K562 (cell line): ENCODE results near the gene BPHL. TPM values are rescaled to one million over a fixed set of nuclear protein-coding genes. Genes with fewer than 3 reads are reported as not detected.
A peak's percentile ranks its signal among the peaks of the same experiment; 100 is the strongest.

ENCODE experiments used
- ATAC-seq: fragments of 200-7000 bp; cut with Tn5 transposase; 3 replicates; pipeline ENCODE4 v1.9.1; 2020; ENCODE audit warnings: moderate library complexity
- BruUV-seq: library from RNA; stranded (reverse); fragments of 400-500 nt; replicated peaks from 2 replicates; lab custom pipeline; 2021; lab: Mats Ljungman, UMichigan
- CTCF ChIA-PET: fragments of 300-600 bp; formaldehyde crosslinking; extraction: SDS; loops from one replicate; lab custom pipeline; 2021; ENCODE audit warnings: low intra/inter-chr PET ratio; lab: Yijun Ruan, JAX
- POLR2A ChIA-PET: fragments of 300-600, 350-650 bp; sonication (Branson Sonifier 250); formaldehyde crosslinking; extraction: SDS; loops from one replicate; lab custom pipeline; 2021; ENCODE audit warnings: antibody characterized with exemption, inconsistent platforms; lab: Yijun Ruan, JAX
- DNase-seq, 4 experiments: peaks; one replicate each; pipeline versions ENCODE4 v3.0.0 to v3.0.0-alpha.2; 2011 to 2018; ENCODE audit warnings: low spot score in 3 of 4, mixed read lengths in 3 of 4; ENCODE audit errors: extremely low read depth in 1 of 4
- FAIRE-seq: peaks from 2 replicates; lab custom pipeline; 2011; peaks lifted over from hg19 to GRCh38; lab: Jason Lieb, UNC
- H2AFZ ChIP-seq: 2 replicates; pipeline ENCODE4 v1.6.0; 2011; ENCODE audit warnings: low read depth, low read length, control low read depth, inconsistent platforms
- H3K27ac ChIP-seq: fragments of 200-600 bp; 3 replicates; pipeline ENCODE4 v1.8.0; 2011; ENCODE audit warnings: low read depth, mild to moderate bottlenecking, control low read depth, inconsistent platforms, low read length, moderate library complexity, mixed read lengths; ENCODE audit errors: extremely low read depth
- H3K27me3 ChIP-seq, 2 experiments: fragments of 300-600 bp in 1 of 2; 2 replicates in 1 of 2; 3 replicates in 1 of 2; pipeline versions ENCODE4 v1.6.0 to v1.8.0; 2011; ENCODE audit warnings: inconsistent platforms in 2 of 2, low read length in 2 of 2, mild to moderate bottlenecking in 1 of 2, mixed read lengths in 1 of 2, moderate library complexity in 1 of 2; ENCODE audit not compliant: control insufficient read depth in 2 of 2, insufficient read depth in 2 of 2
- H3K36me3 ChIP-seq: fragments of 300-600 bp; 3 replicates; pipeline ENCODE4 v1.8.0; 2011; ENCODE audit warnings: mild to moderate bottlenecking, low read length, inconsistent platforms; ENCODE audit not compliant: control insufficient read depth, insufficient read depth
- H3K4me1 ChIP-seq, 2 experiments: fragments of 200-600 bp in 1 of 2; replicated peaks in 1 of 2; 2 replicates in 1 of 2; 3 replicates in 1 of 2; pipeline versions ENCODE4 v1.5.1 to v1.8.0; 2011; ENCODE audit warnings: inconsistent platforms in 2 of 2, low read length in 2 of 2, mild to moderate bottlenecking in 1 of 2, mixed read lengths in 1 of 2, moderate library complexity in 1 of 2; ENCODE audit not compliant: control insufficient read depth in 2 of 2, insufficient read depth in 2 of 2
- H3K4me2 ChIP-seq: 2 replicates; pipeline ENCODE4 v1.6.1; 2011; ENCODE audit warnings: low read length, control low read depth, inconsistent platforms, mixed read lengths; ENCODE audit not compliant: insufficient read depth
- H3K4me3 ChIP-seq: fragments of 200-600 bp; sonication (generic), shearing (Covaris generic); 2 replicates; pipeline ENCODE4 v1.5.1; 2016; ENCODE audit warnings: control low read depth, inconsistent platforms
- H3K79me2 ChIP-seq: fragments of 200-600 bp; 3 replicates; pipeline ENCODE4 v1.8.0; 2011; ENCODE audit warnings: low read length, inconsistent platforms; ENCODE audit not compliant: control insufficient read depth, insufficient read depth
- H3K9ac ChIP-seq, 2 experiments: 2 replicates each; pipeline versions ENCODE4 v1.6.0 to v1.6.1; 2011; ENCODE audit warnings: low read depth in 2 of 2, low read length in 2 of 2, control low read depth in 1 of 2, inconsistent platforms in 1 of 2, mild to moderate bottlenecking in 1 of 2, mixed read lengths in 1 of 2; ENCODE audit not compliant: insufficient read depth in 1 of 2
- H3K9me1 ChIP-seq: one replicate; pipeline ENCODE4 v1.6.0; 2011; ENCODE audit warnings: inconsistent platforms, mild to moderate bottlenecking, low read length, moderate library complexity; ENCODE audit not compliant: control insufficient read depth, insufficient read depth
- H3K9me3 ChIP-seq: replicated peaks from 2 replicates; pipeline ENCODE4 v1.5.1; 2011; ENCODE audit warnings: low read depth, low read length, inconsistent platforms; ENCODE audit not compliant: control insufficient read depth, insufficient read depth
- H4K20me1 ChIP-seq: replicated peaks from 2 replicates; pipeline ENCODE4 v1.6.1; 2011; ENCODE audit warnings: low read length, inconsistent platforms, mixed read lengths; ENCODE audit not compliant: control insufficient read depth, insufficient read depth
- ARID1B ChIP-seq: fragments of 450-650 bp; IDR thresholded peaks from 2 replicates; pipeline ENCODE4 v1.6.1; 2016; ENCODE audit warnings: antibody characterized with exemption, mild to moderate bottlenecking, inconsistent platforms
- C11orf30 ChIP-seq: fragments of 450-650 bp; IDR thresholded peaks from 2 replicates; pipeline ENCODE4 v1.6.1; 2016; ENCODE audit warnings: low read depth, mild to moderate bottlenecking
- DACH1 ChIP-seq: fragments of 450-650 bp; IDR thresholded peaks from 2 replicates; pipeline ENCODE4 v1.6.1; 2018; ENCODE audit not compliant: partially characterized antibody
- DMBX1 ChIP-seq: fragments of 250-450 bp; sonication (Bioruptor Pico); IDR thresholded peaks from 2 replicates; pipeline ENCODE4 v1.8.0; 2022; ENCODE audit warnings: inconsistent platforms, mild to moderate bottlenecking, moderate library complexity, borderline replicate concordance
- FOXO4 ChIP-seq: fragments of 450-650 bp; formaldehyde crosslinking; IDR thresholded peaks from 2 replicates; pipeline ENCODE4 v1.4.0; 2020; ENCODE audit warnings: mild to moderate bottlenecking, moderate library complexity
- HNRNPL ChIP-seq: fragments of 200-400 bp; formaldehyde crosslinking; IDR thresholded peaks from 2 replicates; pipeline ENCODE4 v1.6.1; 2017; ENCODE audit warnings: low read depth, mild to moderate bottlenecking, low read length
- KHSRP ChIP-seq: fragments of 450-650 bp; IDR thresholded peaks from 2 replicates; pipeline ENCODE4 v1.6.1; 2017
- PKNOX1 ChIP-seq: fragments of 450-650 bp; IDR thresholded peaks from 2 replicates; pipeline ENCODE4 v1.6.1; 2016
- TBL1XR1 ChIP-seq, 2 experiments: IDR thresholded peaks; 2 replicates each; pipeline ENCODE4 v1.6.1; 2012; ENCODE audit warnings: improper control_type of control experiment in 2 of 2, low read length in 2 of 2, mild to moderate bottlenecking in 1 of 2
- UBTF ChIP-seq, 2 experiments: IDR thresholded peaks; 2 replicates each; pipeline ENCODE4 v1.6.1; 2012; ENCODE audit warnings: improper control_type of control experiment in 2 of 2, low read depth in 2 of 2, low read length in 2 of 2, borderline replicate concordance in 1 of 2
- ZBTB7A ChIP-seq: IDR thresholded peaks from 2 replicates; pipeline ENCODE4 v1.6.1; 2011; ENCODE audit warnings: low read depth, mild to moderate bottlenecking, low read length, moderate library complexity, borderline replicate concordance; ENCODE audit not compliant: control insufficient read depth
- ZNF217 ChIP-seq: sonication (generic); formaldehyde crosslinking; IDR thresholded peaks from 2 replicates; pipeline ENCODE4 v1.8.0; 2022; ENCODE audit warnings: mild to moderate bottlenecking, missing genetic modification reagents
- WGBS: fragments of 100-300 bp; shearing (Covaris generic); methylation state at CpG from one replicate; pipeline ENCODE4 v1.1.6; 2016; ENCODE audit warnings: low coverage, mixed read lengths; ENCODE audit not compliant: insufficient coverage; ENCODE audit errors: missing lambda C conversion rate; 5-methylcytosine and 5-hydroxymethylcytosine counted together
- in situ Hi-C: fragments of 300-500 bp; cut with MboI; formaldehyde crosslinking; loops from 4 replicates; pipeline ENCODE4 v1.15.0; 2018; ENCODE audit warnings: inconsistent platforms, mixed read lengths
- intact Hi-C: fragments of 100-400 bp; cut with micrococcal nuclease; formaldehyde crosslinking; loops from 2 replicates; pipeline ENCODE4 v1.14.2; 2022
- polyA plus RNA-seq, 8 experiments: library from polyadenylated mRNA; depleted of rRNA in 4 of 8; stranded (reverse) in 5 of 8; unstranded in 3 of 8; fragments of >200 nt; fragmentation: Nextera tagmentation in 2 of 8; fragmentation: Illumina TruSeq in 1 of 8; extraction: Ambion mirVana in 2 of 8; extraction: Trizol in 1 of 8; gene quantifications; 2 replicates each; pipeline versions ENCODE4 v1.2.1 to v1.2.3, GENCODE V29; 2011 to 2014; ENCODE audit warnings: inconsistent platforms in 1 of 8, missing spikeins in 1 of 8
- total RNA-seq, 7 experiments: library from RNA; depleted of rRNA in 6 of 7; stranded (reverse); fragments of >200 nt in 6 of 7; fragmentation: Illumina TruSeq in 2 of 7; extraction: Trizol in 2 of 7; gene quantifications; 2 replicates each; pipeline versions ENCODE4 v1.2.1 to v1.2.3, GENCODE V29; 2011 to 2021; ENCODE audit warnings: low replicate concordance in 1 of 7

BPHL gene
- total and polyA plus RNA-seq, 9 of the 15 experiments (the other 6 are each of a cell fraction or from before 2014, with no cell fraction given), result 3.5 to 17.4 (median 8.2) TPM

- TF ChIP-seq ARID1B, result peak; percentile 64; the same call in 1 of the 2 replicates
- 0 out of 2 replicates have a peak, but pooled peaks have one; percentile 53 for TF ChIP-seq FOXO4 (CRISPR knock-in tag)
- peak; percentile 93 for TF ChIP-seq C11orf30
- TF ChIP-seq, all 486 proteins: peak for 89
These were observed 43.6 kb downstream of the BPHL start (continued) for GRCh38 chr6:3162067-3162497.

GRCh38 chr6:3162565-3163247 is 44.2 kb downstream of the BPHL start:
- peaks cover 26% of the 10 kb centered on the region for H3K79me2 ChIP-seq
- ATAC-seq, result peak; percentile 79
- peaks cover 33 to 76% of the 10 kb centered on the region in 2 experiments for H3K4me1 ChIP-seq
- under 1% methylated on average over 48 of the region's 74 CpGs for WGBS
- H3K9me1 ChIP-seq, result no peaks in the 10 kb centered on the region
- H3K9ac ChIP-seq, result peak overlapping the region; percentile 96 to 98
- BruUV-seq, result TSS peak; percentile 94
- no peaks in the 10 kb centered on the region for H4K20me1 ChIP-seq
- CTCF ChIA-PET, result interaction anchor here (0.7 kb wide), 1 partner anchor 13 kb away, joined by 4 read pairs; no protein-coding TSS in a partner anchor
- H3K27ac ChIP-seq, result peak overlapping the region; percentile 98
- in situ Hi-C loops, result no loop called here
- peak overlapping the region; percentile 86 for H2AFZ ChIP-seq
- H3K4me2 ChIP-seq, result peak overlapping the region; percentile 89
- 0 out of 2 replicates have a peak, but pooled peaks cover 2% of the 10 kb centered on the region for H3K9me3 ChIP-seq
- DNase-seq, result peak; percentile 92 to 99 (median 98)
- intact Hi-C loops, result loop anchor here (2.0 to 5.0 kb wide), 4 partner anchors 32 to 175 kb away; partner anchors contain the start of gene RIPK1
- 0 out of 3 replicates have a peak, but pooled peaks cover 2% of the 10 kb centered on the region for H3K36me3 ChIP-seq
- H3K4me3 ChIP-seq, result peak overlapping the region; percentile 69
- POLR2A ChIA-PET, result interaction anchor here (0.6 to 3.0 kb wide), 15 partner anchors 9 to 163 kb away, joined by 3 to 15 read pairs (median 4); partner anchors contain the start of genes NQO2 and PSMG4
- no peaks in the 10 kb centered on the region for H3K27me3 ChIP-seq
- FAIRE-seq, result no peak
- TF ChIP-seq KHSRP, result no peak
- TF ChIP-seq ZNF217, result no peak
- peak; percentile 68; the same call in 1 of the 2 replicates for TF ChIP-seq HNRNPL
- TF ChIP-seq TBL1XR1 (IDR thresholded peaks at IDR 0.05; ENCODE audit: low read length in 2 of 2), result no peak
- TF ChIP-seq DACH1, result no peak
- TF ChIP-seq UBTF (IDR thresholded peaks at IDR 0.05; ENCODE audit: borderline replicate concordance in 1 of 2, low read depth in 2 of 2, low read length in 2 of 2), result peak; percentile 74 to 87; a peak in 3 of 4 replicates
- TF ChIP-seq ZBTB7A, result peak; percentile 95; the same call in 1 of the 2 replicates
- no peak for TF ChIP-seq PKNOX1
- peak; percentile 73; the same call in 1 of the 2 replicates for TF ChIP-seq DMBX1 (CRISPR knock-in tag)
